ENCODE data around the gene USP44.

GRCh38 chr12:95504140-95504539 is 47.1 kb downstream of the USP44 start:
- TF ChIP-seq ATF3 (IDR thresholded peaks at IDR 0.05): no peak
- TF ChIP-seq ZNF274 (IDR thresholded peaks at IDR 0.05; ENCODE audit: low read depth, low read length): no peak
- no peak for TF ChIP-seq ELF1 (IDR thresholded peaks at IDR 0.05; ENCODE audit: borderline replicate concordance, low read depth)
- TF ChIP-seq EZH2 (IDR thresholded peaks at IDR 0.05): no peak
